Mesodermal cell (in vitro differentiated cells): ENCODE measurements around the gene BMS1.

ENCODE experiments used
- H3K27ac ChIP-seq: 2 replicates; pipeline ENCODE4 v1.7.0; 2013; ENCODE audit warnings: mild to moderate bottlenecking, low read depth, low read length, moderate library complexity; ENCODE audit not compliant: severe bottlenecking
- H3K36me3 ChIP-seq: 2 replicates; pipeline ENCODE4 v1.7.1; 2013; ENCODE audit warnings: mild to moderate bottlenecking, low read length, moderate library complexity; ENCODE audit not compliant: control insufficient read depth, insufficient read depth
- H3K4me1 ChIP-seq: one replicate; pipeline ENCODE4 v1.7.1; 2013; ENCODE audit warnings: mild to moderate bottlenecking, low read length; ENCODE audit not compliant: insufficient read depth, control insufficient read depth, poor library complexity, severe bottlenecking
- H3K4me3 ChIP-seq: 2 replicates; pipeline ENCODE4 v1.7.0; 2013; ENCODE audit warnings: low read length, control low read depth, mild to moderate bottlenecking; ENCODE audit not compliant: insufficient read depth, poor library complexity, severe bottlenecking; ENCODE audit errors: extremely low read depth
- H3K9me3 ChIP-seq: 2 replicates; pipeline ENCODE4 v1.7.1; 2013; ENCODE audit warnings: mild to moderate bottlenecking, low read length, moderate library complexity; ENCODE audit not compliant: control insufficient read depth
- WGBS, 2 experiments: methylation state at CpG; one replicate each; pipeline ENCODE4 v1.1.5; 2013; ENCODE audit warnings: missing lambda C conversion rate in 2 of 2; ENCODE audit not compliant: insufficient coverage in 2 of 2; 5-methylcytosine and 5-hydroxymethylcytosine counted together

BMS1 gene

GRCh38 chr10:42875798-42876341 lies 93.3 kb downstream of the BMS1 start:
- Histone ChIP-seq H3K36me3 (no peaks in the 10 kb centered on the region), H3K4me1 (peaks cover 8% of the 10 kb centered on the region), H3K9me3 (no peaks in the 10 kb centered on the region), H3K27ac (no peak overlapping the region), H3K4me3 (no peak overlapping the region)
- WGBS, 2 experiments = 77 to 79% methylated on average over 4 to 5 of the region's 12 CpGs

- Histone ChIP-seq H3K4me1 (peaks cover 8% of the 10 kb centered on the region), H3K9me3 (no peaks in the 10 kb centered on the region), H3K27ac (no peak overlapping the region), H3K36me3 (no peaks in the 10 kb centered on the region), H3K4me3 (no peak overlapping the region)
- WGBS, 2 experiments = 95 to 96% methylated on average over 3 to 5 of the region's 9 CpGs
Measured at GRCh38 chr10:42876476-42876875, 93.9 kb downstream of the BMS1 start.

GRCh38 chr10:42876945-42877344 lies 94.3 kb downstream of the BMS1 start:
- Histone ChIP-seq H3K9me3 (no peaks in the 10 kb centered on the region), H3K4me1 (peaks cover 8% of the 10 kb centered on the region), H3K27ac (no peak overlapping the region), H3K4me3 (no peak overlapping the region), H3K36me3 (no peaks in the 10 kb centered on the region)
- WGBS, 2 experiments = 90 to 91% methylated on average over 6 of the region's 6 CpGs

- WGBS, 2 experiments = 69 to 85% methylated on average over 4 of the region's 4 CpGs
- Histone ChIP-seq H3K4me3 (no peak overlapping the region), H3K27ac (no peak overlapping the region), H3K36me3 (no peaks in the 10 kb centered on the region), H3K4me1 (peaks cover 8% of the 10 kb centered on the region), H3K9me3 (peaks cover under 1% of the 10 kb centered on the region)
Measured at GRCh38 chr10:42877496-42878030, 95.0 kb downstream of the BMS1 start.

- Histone ChIP-seq H3K4me1 (peaks cover 8% of the 10 kb centered on the region), H3K27ac (no peak overlapping the region), H3K36me3 (no peaks in the 10 kb centered on the region), H3K9me3 (peaks cover 8% of the 10 kb centered on the region), H3K4me3 (no peak overlapping the region)
- WGBS, 2 experiments = 85 to 92% methylated on average over 9 to 12 of the region's 13 CpGs
Measured at GRCh38 chr10:42878134-42878820, 95.7 kb downstream of the BMS1 start.

- H3K4me1 ChIP-seq = peaks cover 8% of the 10 kb centered on the region
- H3K27ac ChIP-seq = no peak overlapping the region
- WGBS, 2 experiments = 92% methylated on average over 3 of the region's 3 CpGs
- H3K4me3 ChIP-seq = no peak overlapping the region
- H3K9me3 ChIP-seq = peaks cover 8% of the 10 kb centered on the region
- H3K36me3 ChIP-seq = no peaks in the 10 kb centered on the region
Measured at GRCh38 chr10:42878821-42879195, 96.2 kb downstream of the BMS1 start.

GRCh38 chr10:42879380-42880254 lies 97.0 kb downstream of the BMS1 start:
- no peak overlapping the region for H3K27ac ChIP-seq
- WGBS, 2 experiments = 79 to 86% methylated on average over 24 to 28 of the region's 30 CpGs
- H3K4me3 ChIP-seq = no peak overlapping the region
- H3K9me3 ChIP-seq = peaks cover 8% of the 10 kb centered on the region
- no peaks in the 10 kb centered on the region for H3K36me3 ChIP-seq
- H3K4me1 ChIP-seq = peaks cover 8% of the 10 kb centered on the region

GRCh38 chr10:42880255-42880620 lies 97.6 kb downstream of the BMS1 start:
- H3K4me3 ChIP-seq = no peak overlapping the region
- H3K36me3 ChIP-seq = no peaks in the 10 kb centered on the region
- H3K9me3 ChIP-seq = peaks cover 8% of the 10 kb centered on the region
- WGBS, 2 experiments = 89 to 95% methylated on average over 15 to 16 of the region's 16 CpGs
- no peak overlapping the region for H3K27ac ChIP-seq
- H3K4me1 ChIP-seq = peaks cover 8% of the 10 kb centered on the region

GRCh38 chr10:42882597-42882996 lies 100.0 kb downstream of the BMS1 start:
- Histone ChIP-seq H3K4me1 (no peaks in the 10 kb centered on the region), H3K27ac (no peak overlapping the region), H3K4me3 (no peak overlapping the region), H3K9me3 (peaks cover 8% of the 10 kb centered on the region), H3K36me3 (no peaks in the 10 kb centered on the region)
- WGBS, 2 experiments = 86 to 94% methylated on average over 1 to 3 of the region's 3 CpGs
